DOHH2 (cell line): ENCODE data around the gene TMEM271.

ENCODE experiments used
- CTCF ChIP-seq: fragments of 200-600 bp; sonication (generic); IDR thresholded peaks from one replicate; pipeline ENCODE4 v1.5.1; 2014; ENCODE audit warnings: antibody characterized with exemption, mild to moderate bottlenecking, low read depth, low read length; ENCODE audit not compliant: poor library complexity, severe bottlenecking
- EZH2phosphoT487 ChIP-seq: fragments of 200-600 bp; sonication (generic); IDR thresholded peaks from 2 replicates; pipeline ENCODE4 v1.6.1; 2017; ENCODE audit warnings: borderline replicate concordance, mild to moderate bottlenecking, antibody characterized with exemption, low read length, moderate library complexity, mixed read lengths

- TF ChIP-seq CTCF (no peak), EZH2phosphoT487 (no peak)
These were observed 34.8 kb downstream of the TMEM271 start for GRCh38 chr4:541271-541670.
